ENCODE measurements around the gene KCNQ5.

The KCNQ5 gene

GRCh38 chr6:73078908-73079610, 457.2 kb downstream of the KCNQ5 start:
- no peak for DNase-seq

- DNase-seq = no peak
These were observed 457.7 kb downstream of the KCNQ5 start for GRCh38 chr6:73079611-73079955.

DNA sequence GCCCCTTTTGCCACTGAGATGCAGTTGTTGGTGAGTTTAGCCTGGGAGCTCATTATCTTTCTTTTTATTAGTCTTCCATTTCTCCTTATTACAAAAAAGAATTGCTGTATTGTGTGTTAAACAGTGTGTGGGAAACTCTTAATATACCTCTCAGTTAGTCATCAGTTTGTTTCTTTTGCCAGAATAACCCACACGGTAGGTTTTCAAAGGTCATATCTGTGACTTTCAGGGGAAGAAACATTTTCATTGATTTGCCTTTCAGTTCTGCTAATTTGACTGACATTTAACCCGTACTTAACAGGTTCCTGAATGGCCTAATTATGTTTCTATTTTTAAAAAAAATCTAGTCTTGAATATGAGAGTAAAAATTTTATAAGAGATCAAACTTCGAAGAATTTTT, 458.1 kb downstream of the KCNQ5 start:
- no peak for DNase-seq

DNA sequence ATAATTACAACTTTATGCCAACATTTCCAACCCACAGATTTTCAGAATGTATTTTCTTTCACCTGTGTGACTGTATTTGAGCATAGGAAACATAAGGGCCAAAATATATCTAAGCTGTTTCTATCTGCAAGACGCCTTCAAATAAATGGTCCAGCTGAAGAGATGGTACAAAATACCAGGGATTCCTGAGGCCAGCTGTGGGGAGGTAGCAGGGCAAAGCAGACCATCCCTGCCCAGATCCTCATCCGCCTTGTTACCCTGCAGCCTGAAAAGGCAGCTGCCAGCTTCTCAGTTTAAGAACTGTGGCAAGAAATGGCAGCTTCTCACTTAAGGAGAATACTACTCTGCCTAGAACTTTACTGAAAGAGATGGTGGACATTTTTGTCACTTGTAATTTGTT, 460.1 kb downstream of the KCNQ5 start:
- DNase-seq = no peak

GRCh38 chr6:73083886-73084285, 462.0 kb downstream of the KCNQ5 start:
- DNase-seq = no peak

GRCh38 chr6:73085443-73085871, 463.6 kb downstream of the KCNQ5 start:
- no peak for DNase-seq

GRCh38 chr6:73086726-73087125, 464.9 kb downstream of the KCNQ5 start:
- no peak for DNase-seq

DNA sequence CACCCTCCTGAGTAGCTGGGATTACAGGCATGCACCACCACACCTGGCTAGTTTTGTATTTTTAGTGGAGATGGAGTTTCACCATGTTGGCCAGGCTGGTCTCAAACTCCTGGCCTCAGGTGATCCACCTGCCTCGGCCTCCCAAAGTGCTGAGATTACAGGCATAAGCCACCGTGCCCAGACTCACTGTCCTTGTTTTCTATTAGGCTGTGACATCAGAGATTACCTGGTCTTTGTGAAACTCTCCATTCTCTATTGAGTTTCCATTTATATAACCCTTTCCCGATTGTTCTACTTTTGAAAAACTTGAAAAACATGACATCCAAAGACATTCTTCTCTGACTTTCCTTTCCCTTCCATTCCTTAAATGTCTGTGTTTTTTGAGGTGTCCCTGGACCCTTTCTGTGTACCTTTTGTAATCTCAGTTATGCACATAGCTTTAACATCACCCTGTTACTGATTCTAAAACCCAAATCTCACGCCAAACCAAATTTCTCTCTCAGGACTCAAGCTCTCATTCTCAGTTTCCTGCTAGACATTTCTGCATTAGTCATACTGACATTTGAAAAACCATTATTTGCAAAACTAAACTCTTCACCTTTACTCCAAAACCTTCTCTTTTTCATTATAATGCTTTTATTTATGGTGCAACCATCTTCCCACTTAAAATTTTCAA, 466.4 kb downstream of the KCNQ5 start:
- no peak for DNase-seq

DNA sequence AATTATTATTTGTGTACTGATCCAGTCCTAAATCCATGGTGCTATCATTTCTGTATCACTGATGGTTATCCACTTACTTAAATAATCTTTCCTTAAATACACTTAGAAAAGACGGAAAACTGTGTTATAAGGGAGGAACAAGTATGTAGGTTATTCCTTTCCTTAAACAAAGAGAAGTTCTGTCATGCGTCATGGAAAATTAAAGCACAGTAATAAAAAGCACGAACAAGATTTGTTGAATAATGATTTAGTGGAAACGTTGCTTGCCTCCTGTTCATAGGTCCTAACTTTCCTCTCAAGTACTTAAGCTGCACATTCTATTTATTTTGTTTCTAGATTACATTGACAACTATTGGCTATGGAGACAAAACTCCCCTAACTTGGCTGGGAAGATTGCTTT, 483.1 kb downstream of the KCNQ5 start:
- DNase-seq = no peak

DNA sequence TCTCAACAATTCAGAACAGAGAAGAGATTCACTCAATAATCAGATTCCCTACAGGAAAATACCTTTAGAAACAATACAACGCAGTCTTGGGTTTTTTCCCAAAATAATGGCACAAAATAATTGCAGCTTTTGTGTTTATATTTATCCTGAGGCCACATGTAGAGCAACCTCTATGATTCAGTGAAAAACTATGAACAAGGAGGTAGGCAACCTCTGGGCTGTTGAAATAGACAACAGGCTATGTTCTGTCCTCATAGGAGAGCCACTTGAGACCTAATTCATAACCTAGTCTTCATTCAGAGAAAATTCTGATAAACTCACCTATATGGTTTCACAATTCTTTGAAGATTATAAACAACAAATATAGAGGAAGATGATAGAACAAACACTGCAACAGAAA, 485.2 kb downstream of the KCNQ5 start:
- DNase-seq = no peak

GRCh38 chr6:73108949-73109348, 487.1 kb downstream of the KCNQ5 start:
- DNase-seq = no peak

DNA sequence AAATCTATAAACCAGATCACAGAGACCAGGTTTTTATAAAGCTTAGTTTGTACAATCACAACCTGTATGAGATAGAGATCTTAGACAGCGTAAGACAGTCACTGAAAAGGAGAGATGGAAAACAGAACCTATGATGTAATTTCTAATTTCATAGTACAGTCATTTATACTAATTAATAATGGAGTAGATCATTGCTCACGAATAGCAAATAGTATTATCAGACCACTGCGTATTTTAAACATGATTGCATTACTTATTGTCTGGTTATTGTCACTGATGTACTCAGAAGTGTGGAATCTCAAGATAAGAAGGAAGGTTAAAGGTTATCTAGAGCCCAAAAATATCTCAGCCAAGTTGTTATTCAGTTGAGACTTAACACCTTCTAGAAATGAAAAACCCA, 487.8 kb downstream of the KCNQ5 start:
- DNase-seq = no peak

DNA sequence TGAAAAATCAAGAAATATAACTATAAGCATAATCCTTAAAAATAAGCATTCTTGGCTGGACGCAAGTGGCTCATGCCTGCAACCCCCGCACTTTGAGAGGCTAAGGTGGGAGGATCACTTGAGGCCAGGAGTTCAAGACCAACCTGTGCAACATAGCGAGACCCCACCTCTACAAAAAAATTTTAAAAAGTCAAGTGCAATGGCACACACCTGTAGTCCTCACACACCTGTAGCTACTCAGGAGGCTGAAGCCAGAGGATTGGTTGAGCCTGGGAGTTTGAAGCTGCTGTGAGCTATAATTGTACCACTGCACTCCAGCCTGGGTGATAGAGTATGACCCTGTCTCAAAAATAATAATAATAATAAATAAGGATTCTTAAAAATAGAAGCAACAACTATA, 494.5 kb downstream of the KCNQ5 start:
- no peak for DNase-seq

DNA sequence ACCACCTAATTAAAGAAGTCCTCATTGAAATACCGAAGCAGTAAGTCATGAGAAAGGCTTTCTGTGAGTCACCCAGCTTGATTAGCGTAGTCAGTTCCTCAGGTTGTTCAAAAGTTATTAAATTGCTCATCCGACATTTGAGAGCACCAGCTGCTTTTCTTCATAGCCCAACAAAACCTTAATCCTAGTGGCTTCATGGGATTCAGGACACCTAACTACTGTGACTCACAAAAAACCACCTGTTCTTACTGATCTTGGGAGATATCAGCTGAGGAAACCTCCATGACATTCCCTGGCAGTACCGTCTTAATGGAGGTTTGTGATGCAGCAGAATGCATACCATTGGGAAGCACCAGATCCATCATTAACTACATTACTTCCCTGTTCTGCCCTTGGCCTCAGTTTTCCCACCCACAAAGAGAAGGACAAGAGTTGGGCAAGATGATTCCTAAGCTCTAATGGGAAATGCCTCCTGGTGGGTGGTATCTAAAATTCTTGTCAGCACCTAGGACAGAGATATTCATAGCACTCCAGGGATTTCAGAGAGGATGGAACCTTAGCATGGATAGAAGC, 499.6 kb downstream of the KCNQ5 start:
- DNase-seq = no peak

DNA sequence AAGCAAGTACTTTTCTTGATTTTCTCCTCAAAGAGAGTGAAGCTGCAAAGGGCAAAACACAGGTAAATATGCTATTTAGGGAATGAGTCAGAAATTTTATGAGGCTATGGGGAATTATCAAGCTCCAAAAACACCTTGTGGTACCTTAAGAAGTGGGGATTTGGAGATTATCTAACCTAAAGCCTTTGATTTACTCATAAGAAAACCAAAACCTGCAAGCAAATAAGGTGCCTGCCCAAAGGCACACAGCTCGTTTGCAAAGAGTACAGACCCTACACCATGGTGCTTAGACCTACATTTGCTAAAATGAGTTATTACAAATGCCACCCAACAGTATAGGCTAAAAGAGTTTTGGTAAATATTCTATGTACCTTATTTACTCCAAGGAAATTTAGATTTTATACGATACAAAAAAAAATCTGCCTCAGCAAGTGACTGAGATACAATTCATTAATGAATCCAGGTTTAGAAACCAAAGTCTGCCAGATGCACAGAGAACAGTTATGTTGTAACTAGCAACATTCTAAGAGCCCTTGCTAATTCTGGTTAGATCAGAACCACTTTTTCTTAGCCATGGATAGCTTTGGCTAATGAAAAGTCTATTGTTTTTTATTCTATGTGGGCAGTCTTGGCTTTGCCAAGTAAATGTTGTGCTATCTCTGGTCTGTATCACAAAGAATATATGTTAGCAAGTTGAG, 501.9 kb downstream of the KCNQ5 start:
- no peak for DNase-seq

GRCh38 chr6:73129653-73130443, 508.0 kb downstream of the KCNQ5 start:
- DNase-seq = peak; percentile 1

- no peak for DNase-seq
These were observed 509.8 kb downstream of the KCNQ5 start for GRCh38 chr6:73131706-73132105.

- DNase-seq = no peak
These were observed 512.7 kb downstream of the KCNQ5 start for GRCh38 chr6:73134588-73134987.

DNA sequence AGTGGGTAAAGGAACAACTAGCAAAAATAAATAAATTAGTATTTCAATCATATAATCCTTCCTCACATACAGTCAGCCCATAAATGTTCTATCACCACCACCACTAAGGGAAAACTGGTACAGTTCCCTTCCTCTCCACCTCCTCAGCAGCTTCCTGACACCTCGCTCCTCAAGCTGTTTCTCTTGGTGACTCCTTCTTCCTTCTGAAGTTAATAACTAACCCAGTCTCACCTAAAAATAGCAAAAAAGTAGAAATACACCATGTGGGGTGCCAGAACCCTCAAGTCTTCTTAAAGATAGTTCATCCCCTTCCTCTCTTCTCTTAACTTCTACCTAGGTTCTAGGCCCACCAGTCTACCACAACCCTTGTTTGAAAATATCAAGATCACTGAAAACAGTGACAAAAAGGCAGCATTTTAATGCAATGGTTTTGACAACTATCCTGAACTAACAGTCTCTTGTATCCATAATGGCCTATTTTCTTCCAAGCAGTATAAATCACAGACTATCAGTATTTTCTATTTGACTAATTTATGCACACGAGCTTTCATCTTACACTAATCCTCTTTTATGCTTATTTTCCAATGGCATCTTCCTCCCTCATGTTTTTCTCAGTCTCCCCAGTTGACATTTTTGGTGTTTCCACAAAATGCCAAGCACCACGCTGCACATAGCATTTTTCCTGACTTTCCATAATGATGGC, 518.0 kb downstream of the KCNQ5 start:
- DNase-seq = no peak

- no peak for DNase-seq
These were observed 521.7 kb downstream of the KCNQ5 start for GRCh38 chr6:73143551-73143950.

GRCh38 chr6:73144516-73144915, 522.7 kb downstream of the KCNQ5 start:
- no peak for DNase-seq

DNA sequence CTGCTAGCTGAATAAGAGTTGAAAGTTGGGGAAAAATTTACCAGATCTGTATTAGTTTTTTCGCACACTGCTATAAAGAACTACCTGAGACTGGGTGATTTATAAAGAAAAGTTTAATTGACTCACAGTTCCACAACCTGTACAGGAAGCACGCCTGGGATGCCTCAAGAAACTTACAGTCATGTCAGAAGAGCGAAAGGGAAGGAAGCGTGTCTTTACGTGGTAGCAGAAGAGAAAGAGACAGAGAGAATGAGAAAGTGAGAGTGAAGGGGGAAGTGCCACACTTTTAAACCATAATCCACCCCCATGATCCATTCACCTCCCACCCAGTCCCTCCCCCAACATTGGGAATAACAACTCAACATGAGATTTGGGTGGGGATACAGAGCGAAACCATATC, 523.8 kb downstream of the KCNQ5 start:
- DNase-seq = no peak

Data from NCI-H510A (cell line).